MM.1S (cell line): ENCODE data around the gene EFCAB7.

ENCODE experiments used
- DNase-seq: peaks from one replicate; pipeline ENCODE4 v3.0.0-alpha.2; 2015
- H2AFZ ChIP-seq: fragments of 300-600 bp; sonication (generic); 2 replicates; pipeline ENCODE4 v1.6.0; 2016; ENCODE audit warnings: antibody characterized with exemption, low read length
- H3F3A ChIP-seq: fragments of 300-600 bp; sonication (generic); 2 replicates; pipeline ENCODE4 v1.6.1; 2016; ENCODE audit warnings: mild to moderate bottlenecking, antibody characterized with exemption, low read length, moderate library complexity, mixed read lengths; ENCODE audit not compliant: insufficient read depth
- H3K27ac ChIP-seq: fragments of 300-600 bp; sonication (generic); 2 replicates; pipeline ENCODE4 v1.5.1; 2016; ENCODE audit warnings: mild to moderate bottlenecking, low read length
- H3K27me3 ChIP-seq: fragments of 300-600 bp; sonication (generic); replicated peaks from 2 replicates; pipeline ENCODE4 v1.6.0; 2016; ENCODE audit warnings: low read length; ENCODE audit not compliant: insufficient read depth
- H3K36me3 ChIP-seq: fragments of 300-600 bp; sonication (generic); replicated peaks from 2 replicates; pipeline ENCODE4 v1.6.1; 2016; ENCODE audit warnings: mild to moderate bottlenecking, low read length, mixed read lengths; ENCODE audit not compliant: insufficient read depth
- H3K4me1 ChIP-seq: fragments of 300-600 bp; sonication (generic); 2 replicates; pipeline ENCODE4 v1.6.1; 2016; ENCODE audit warnings: low read length, mixed read lengths
- H3K4me2 ChIP-seq: fragments of 300-600 bp; sonication (generic); 2 replicates; pipeline ENCODE4 v1.6.0; 2016; ENCODE audit warnings: low read depth, low read length
- H3K4me3 ChIP-seq: fragments of 300-600 bp; sonication (generic); 2 replicates; pipeline ENCODE4 v1.5.1; 2016; ENCODE audit warnings: low read length, mixed read lengths
- H3K79me2 ChIP-seq: fragments of 300-600 bp; sonication (generic); 2 replicates; pipeline ENCODE4 v1.6.1; 2016; ENCODE audit warnings: mixed run types, low read length, mixed read lengths
- H3K9ac ChIP-seq: fragments of 300-600 bp; sonication (generic); 2 replicates; pipeline ENCODE4 v1.6.1; 2016; ENCODE audit warnings: low read length, mixed read lengths
- H3K9me2 ChIP-seq: fragments of 300-600 bp; sonication (generic); replicated peaks from 2 replicates; pipeline ENCODE4 v1.6.1; 2016; ENCODE audit warnings: mild to moderate bottlenecking, low read length, mixed read lengths; ENCODE audit not compliant: insufficient read depth
- H3K9me3 ChIP-seq: fragments of 300-600 bp; sonication (generic); replicated peaks from 2 replicates; pipeline ENCODE4 v1.6.1; 2016; ENCODE audit warnings: mild to moderate bottlenecking, low read length, mixed read lengths; ENCODE audit not compliant: insufficient read depth
- H4K20me1 ChIP-seq: fragments of 300-600 bp; sonication (generic); 2 replicates; pipeline ENCODE4 v1.6.1; 2016; ENCODE audit warnings: mild to moderate bottlenecking, low read length, moderate library complexity, mixed read lengths; ENCODE audit not compliant: insufficient read depth
- CTCF ChIP-seq: fragments of 300-600 bp; sonication (generic); IDR thresholded peaks from 2 replicates; pipeline ENCODE4 v1.5.1; 2016; ENCODE audit warnings: antibody characterized with exemption, low read length, mixed read lengths
- EZH2 ChIP-seq: fragments of 300-600 bp; sonication (generic); optimal IDR thresholded peaks from 2 replicates; pipeline ENCODE3; 2017; ENCODE audit warnings: low read depth, mild to moderate bottlenecking, antibody characterized with exemption, low read length, mixed read lengths
- EZH2phosphoT487 ChIP-seq: fragments of 300-600 bp; sonication (generic); IDR thresholded peaks from 2 replicates; pipeline ENCODE4 v1.6.1; 2018; ENCODE audit warnings: antibody characterized with exemption, low read length

The EFCAB7 gene

GRCh38 chr1:63524201-63524600 lies 876 bp downstream of the EFCAB7 start:
- Histone ChIP-seq H3K27me3 (no peaks in the 10 kb centered on the region), H3K36me3 (no peaks in the 10 kb centered on the region), H3K9me2 (no peaks in the 10 kb centered on the region), H3K27ac (peak overlapping the region; percentile 97), H3K4me2 (peak overlapping the region; percentile 91), H3K9ac (peak overlapping the region; percentile 94), H3K9me3 (no peaks in the 10 kb centered on the region), H3K4me3 (peak overlapping the region; percentile 87), H3F3A (peaks cover 29% of the 10 kb centered on the region), H4K20me1 (no peaks in the 10 kb centered on the region), H3K79me2 (peaks cover 52% of the 10 kb centered on the region), H2AFZ (peak overlapping the region; percentile 25; the same call in 1 of the 2 replicates), H3K4me1 (peaks cover 15% of the 10 kb centered on the region)
- peak; percentile 18 for DNase-seq
- TF ChIP-seq CTCF = 0 out of 2 replicates have a peak, but pooled peaks have one; percentile 1
- TF ChIP-seq EZH2 = no peak

- no peak overlapping the region for H3K4me2 ChIP-seq
- H3K9me2 ChIP-seq = no peaks in the 10 kb centered on the region
- no peak for TF ChIP-seq EZH2
- TF ChIP-seq CTCF = no peak
- no peak for TF ChIP-seq EZH2phosphoT487
- H3K27ac ChIP-seq = no peak overlapping the region
- no peaks in the 10 kb centered on the region for H3K4me1 ChIP-seq
- no peak for DNase-seq
- no peaks in the 10 kb centered on the region; the same call in 1 of the 2 replicates for H3K36me3 ChIP-seq
- no peak overlapping the region for H2AFZ ChIP-seq
- H3K27me3 ChIP-seq = no peaks in the 10 kb centered on the region
- no peaks in the 10 kb centered on the region for H3K79me2 ChIP-seq
- no peaks in the 10 kb centered on the region for H3K9me3 ChIP-seq
- H3K4me3 ChIP-seq = no peak overlapping the region
- no peak overlapping the region for H3K9ac ChIP-seq
- H4K20me1 ChIP-seq = no peaks in the 10 kb centered on the region
- H3F3A ChIP-seq = no peaks in the 10 kb centered on the region
Measured at GRCh38 chr1:63532727-63533126, 9.4 kb downstream of the EFCAB7 start.

GRCh38 chr1:63533931-63534330 lies 10.6 kb downstream of the EFCAB7 start:
- Histone ChIP-seq H3K4me3 (no peak overlapping the region), H3K4me1 (no peaks in the 10 kb centered on the region), H3K9ac (no peak overlapping the region), H3K36me3 (no peaks in the 10 kb centered on the region; the same call in 1 of the 2 replicates), H3K27ac (no peak overlapping the region), H2AFZ (no peak overlapping the region), H3K4me2 (no peak overlapping the region), H3K9me3 (no peaks in the 10 kb centered on the region), H3K9me2 (no peaks in the 10 kb centered on the region), H4K20me1 (no peaks in the 10 kb centered on the region), H3K27me3 (no peaks in the 10 kb centered on the region), H3F3A (no peaks in the 10 kb centered on the region), H3K79me2 (no peaks in the 10 kb centered on the region)
- DNase-seq = no peak
- TF ChIP-seq EZH2phosphoT487 = no peak
- TF ChIP-seq CTCF = no peak
- no peak for TF ChIP-seq EZH2
